B cell (primary cell): ENCODE results near the gene NFE2. TPM values are rescaled to one million over a fixed set of nuclear protein-coding genes. Genes with fewer than 3 reads are reported as not detected.

Experiments used
- ATAC-seq: fragments of 200-7000 bp; cut with Tn5 transposase; one replicate; pipeline ENCODE4 v1.10.0; 2021; ENCODE audit warnings: low read depth, mild to moderate bottlenecking, moderate number of reproducible peaks, moderate library complexity
- CTCF ChIA-PET: fragments of 350-600 bp; sonication (Branson Sonifier 250); formaldehyde crosslinking; loops from one replicate; lab custom pipeline; 2021; ENCODE audit warnings: antibody characterized with exemption, inconsistent platforms; lab: Charles Lee
- POLR2A ChIA-PET: fragments of 350-600 bp; sonication (Branson Sonifier 250); formaldehyde crosslinking; loops from one replicate; lab custom pipeline; 2021; ENCODE audit warnings: antibody characterized with exemption; lab: Charles Lee
- DNase-seq: peaks from one replicate; pipeline ENCODE4 v3.0.0; 2013
- H2AFZ ChIP-seq: 2 replicates; pipeline ENCODE4 v1.6.1; 2012; ENCODE audit warnings: mild to moderate bottlenecking, low read depth, low read length; ENCODE audit not compliant: insufficient read depth, poor library complexity, severe bottlenecking
- H3K27ac ChIP-seq, 2 donors: 1 replicate in 1 of 2; 2 replicates in 1 of 2; pipeline ENCODE4 v1.5.1; 2012 to 2013; ENCODE audit warnings: low read length in 2 of 2, mild to moderate bottlenecking in 2 of 2, moderate library complexity in 1 of 2
- H3K27me3 ChIP-seq, 4 experiments: fragments of 200-600 bp in 1 of 4; sonication (generic) in 1 of 4; replicated peaks in 1 of 4; 1 replicate in 2 of 4; 2 replicates in 2 of 4; pipeline versions ENCODE4 v1.6.1 to v1.7.0; 2013 to 2016; ENCODE audit warnings: low read length in 3 of 4, mild to moderate bottlenecking in 2 of 4, mixed read lengths in 1 of 4, moderate library complexity in 1 of 4; ENCODE audit not compliant: insufficient read depth in 4 of 4, control insufficient read depth in 3 of 4; ENCODE audit errors: control extremely low read depth in 1 of 4
- H3K36me3 ChIP-seq, 2 experiments: replicated peaks in 1 of 2; 1 replicate in 1 of 2; 2 replicates in 1 of 2; pipeline versions ENCODE4 v1.6.1 to v1.7.1; 2013; ENCODE audit warnings: low read length in 1 of 2; ENCODE audit not compliant: insufficient read depth in 2 of 2, control insufficient read depth in 1 of 2; ENCODE audit errors: control extremely low read depth in 1 of 2, extremely low read depth in 1 of 2
- H3K4me1 ChIP-seq, 2 donors: fragments of 200-600 bp in 1 of 2; sonication (generic) in 1 of 2; 1 replicate in 1 of 2; 2 replicates in 1 of 2; pipeline versions ENCODE4 v1.5.1 to v1.6.1; 2013 to 2017; ENCODE audit warnings: low read length in 2 of 2; ENCODE audit not compliant: control insufficient read depth in 2 of 2, insufficient read depth in 2 of 2
- H3K4me2 ChIP-seq: replicated peaks from 2 replicates; pipeline ENCODE3; 2012; ENCODE audit warnings: mild to moderate bottlenecking, low read depth, low read length; ENCODE audit not compliant: poor library complexity, severe bottlenecking
- H3K4me3 ChIP-seq, 5 experiments: fragments of 200-600 bp in 1 of 5; sonication (generic) in 1 of 5; 1 replicate in 3 of 5; 2 replicates in 2 of 5; pipeline versions ENCODE4 v1.5.1 to v1.7.0; 2011 to 2016; ENCODE audit warnings: low read length in 4 of 5, mild to moderate bottlenecking in 4 of 5, low read depth in 2 of 5, control low read depth in 1 of 5, moderate library complexity in 1 of 5; ENCODE audit not compliant: insufficient read depth in 1 of 5; ENCODE audit errors: control extremely low read depth in 1 of 5, extremely low read depth in 1 of 5
- H3K79me2 ChIP-seq: fragments of 200-600 bp; sonication (generic); one replicate; pipeline ENCODE4 v1.6.0; 2016; ENCODE audit warnings: low read length; ENCODE audit not compliant: control insufficient read depth, insufficient read depth
- H3K9ac ChIP-seq: fragments of 200-600 bp; sonication (generic); 2 replicates; pipeline ENCODE4 v1.6.1; 2017; ENCODE audit warnings: mild to moderate bottlenecking, low read length, moderate library complexity
- H3K9me3 ChIP-seq, 3 donors: one replicate each; pipeline versions ENCODE4 v1.6.1 to v1.7.1; 2013; ENCODE audit warnings: low read length in 2 of 3; ENCODE audit not compliant: control insufficient read depth in 2 of 3, insufficient read depth in 1 of 3; ENCODE audit errors: control extremely low read depth in 1 of 3
- H4K20me1 ChIP-seq: 2 replicates; pipeline ENCODE4 v1.6.0; 2012; ENCODE audit warnings: mild to moderate bottlenecking, low read length; ENCODE audit not compliant: insufficient read depth, control insufficient read depth, poor library complexity, severe bottlenecking
- H3K27ac Mint-ChIP-seq: one replicate; pipeline ENCODE4 v1.8.0; 2021; ENCODE audit warnings: mixed read lengths
- H3K27me3 Mint-ChIP-seq: one replicate; pipeline ENCODE4 v1.8.0; 2021; ENCODE audit warnings: mixed read lengths
- H3K4me1 Mint-ChIP-seq: one replicate; pipeline ENCODE4 v1.8.0; 2021; ENCODE audit warnings: mixed read lengths
- H3K4me3 Mint-ChIP-seq: one replicate; pipeline ENCODE4 v1.8.0; 2021; ENCODE audit warnings: mixed read lengths
- H3K9me3 Mint-ChIP-seq: one replicate; pipeline ENCODE4 v1.8.0; 2022; ENCODE audit warnings: mixed read lengths; ENCODE audit not compliant: insufficient read depth
- EZH2 ChIP-seq: IDR thresholded peaks from 2 replicates; pipeline ENCODE4 v1.6.1; 2012; ENCODE audit warnings: borderline replicate concordance, low read depth, mild to moderate bottlenecking, moderate library complexity, low read length; ENCODE audit not compliant: insufficient read depth, poor library complexity, severe bottlenecking
- WGBS: methylation state at CpG from one replicate; pipeline ENCODE4 v1.1.5; 2013; ENCODE audit warnings: missing lambda C conversion rate; ENCODE audit not compliant: insufficient coverage; 5-methylcytosine and 5-hydroxymethylcytosine counted together
- intact Hi-C: fragments of 100-400 bp; cut with micrococcal nuclease; formaldehyde crosslinking; loops from one replicate; pipeline ENCODE4 v1.10.0; 2022
- polyA plus RNA-seq: library from polyadenylated mRNA; depleted of rRNA; stranded (reverse); fragments of >200 nt; gene quantifications from 2 replicates; pipeline ENCODE4 v1.2.3, GENCODE V29; 2012
- total RNA-seq, 2 donors: library from RNA; stranded (reverse); fragments of 120-200 nt in 1 of 2; gene quantifications; 1 replicate in 1 of 2; 2 replicates in 1 of 2; pipeline versions ENCODE4 v1.2.3 to v1.2.4, GENCODE V29; 2013 to 2022
- TF ChIP-seq, protein P1 (sequence below): fragments of 200-600 bp; IDR thresholded peaks from one replicate; pipeline ENCODE4 v1.8.0; 2022; ENCODE audit warnings: antibody characterized with exemption, mild to moderate bottlenecking

NFE2 gene
- total and polyA plus RNA-seq, 2 donors (not counting 1 experiment from before 2014, with no cell fraction given): 0.60 TPM; not detected in 1

DNA sequence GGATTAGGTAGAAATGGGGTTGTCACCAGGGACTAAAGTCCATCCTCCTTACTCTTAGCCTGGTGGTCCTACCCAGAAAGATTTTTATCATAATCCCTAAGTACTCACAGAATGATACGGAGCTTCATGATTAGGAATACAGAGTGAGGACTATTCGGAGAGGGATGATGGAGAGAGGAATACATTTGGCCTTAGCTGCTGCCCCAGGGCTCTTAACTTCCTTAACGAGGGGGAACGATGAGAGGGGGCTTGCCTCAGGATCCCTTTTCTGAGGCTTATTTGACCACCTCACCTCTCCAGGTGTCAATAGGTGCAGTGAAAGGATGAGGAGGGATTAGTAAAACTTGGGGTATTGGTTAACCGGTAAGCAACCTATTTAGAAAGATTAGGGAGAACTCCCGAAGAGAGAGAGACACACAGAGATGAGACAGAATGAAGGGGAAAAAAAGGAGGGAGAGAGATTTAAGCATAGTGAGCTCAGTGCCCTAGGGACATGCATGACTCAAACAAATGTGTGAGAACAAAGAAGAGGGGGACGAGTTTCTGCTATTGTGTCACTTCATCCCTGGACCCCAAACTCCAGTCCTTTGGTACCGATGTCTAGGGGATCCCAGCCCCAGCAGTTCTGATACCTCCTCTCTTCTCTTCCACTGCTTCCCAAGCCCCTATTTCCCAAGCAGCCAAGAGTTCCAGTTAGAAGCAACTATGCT lies 1.1 kb downstream of the NFE2 start:
- Mint-ChIP-seq H3K4me1 (peaks cover 43% of the 10 kb centered on the region), H3K4me3 (no peak overlapping the region), H3K27me3 (peaks cover 55% of the 10 kb centered on the region), H3K9me3 (no peaks in the 10 kb centered on the region), H3K27ac (no peak overlapping the region)
- Histone ChIP-seq H3K9ac (no peak overlapping the region), H3K4me1 (peaks cover 39 to 44% of the 10 kb centered on the region in 2 donors), H2AFZ (no peak overlapping the region), H4K20me1 (no peaks in the 10 kb centered on the region), H3K27ac (no peak overlapping the region), H3K4me3 (peak overlapping the region in 1 of 5 experiments; percentile 58), H3K4me2 (no peak overlapping the region), H3K79me2 (no peaks in the 10 kb centered on the region), H3K36me3 (no peaks in the 10 kb centered on the region), H3K9me3 (peaks cover 0 to 5% (median 0%) of the 10 kb centered on the region in 3 donors), H3K27me3 (peaks cover 0 to 45% (median 30%) of the 10 kb centered on the region in 4 experiments)
- POLR2A ChIA-PET: interaction anchor here (0.7 to 1.7 kb wide), 2 partner anchors 20 to 23 kb away, joined by 5 to 6 read pairs; partner anchors contain the start of gene CBX5
- intact Hi-C loops: no loop called here
- no peak for DNase-seq
- CTCF ChIA-PET: interaction anchor here (1.0 to 3.2 kb wide), 8 partner anchors 8 to 69 kb away, joined by 3 to 17 read pairs (median 6); partner anchors contain the start of gene COPZ1
- TF ChIP-seq EZH2: no peak
- TF ChIP-seq, protein P1, sequence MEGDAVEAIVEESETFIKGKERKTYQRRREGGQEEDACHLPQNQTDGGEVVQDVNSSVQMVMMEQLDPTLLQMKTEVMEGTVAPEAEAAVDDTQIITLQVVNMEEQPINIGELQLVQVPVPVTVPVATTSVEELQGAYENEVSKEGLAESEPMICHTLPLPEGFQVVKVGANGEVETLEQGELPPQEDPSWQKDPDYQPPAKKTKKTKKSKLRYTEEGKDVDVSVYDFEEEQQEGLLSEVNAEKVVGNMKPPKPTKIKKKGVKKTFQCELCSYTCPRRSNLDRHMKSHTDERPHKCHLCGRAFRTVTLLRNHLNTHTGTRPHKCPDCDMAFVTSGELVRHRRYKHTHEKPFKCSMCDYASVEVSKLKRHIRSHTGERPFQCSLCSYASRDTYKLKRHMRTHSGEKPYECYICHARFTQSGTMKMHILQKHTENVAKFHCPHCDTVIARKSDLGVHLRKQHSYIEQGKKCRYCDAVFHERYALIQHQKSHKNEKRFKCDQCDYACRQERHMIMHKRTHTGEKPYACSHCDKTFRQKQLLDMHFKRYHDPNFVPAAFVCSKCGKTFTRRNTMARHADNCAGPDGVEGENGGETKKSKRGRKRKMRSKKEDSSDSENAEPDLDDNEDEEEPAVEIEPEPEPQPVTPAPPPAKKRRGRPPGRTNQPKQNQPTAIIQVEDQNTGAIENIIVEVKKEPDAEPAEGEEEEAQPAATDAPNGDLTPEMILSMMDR: no peak
- ATAC-seq: no peak
- WGBS: 0% methylated on average over 3 of the region's 8 CpGs

DNA sequence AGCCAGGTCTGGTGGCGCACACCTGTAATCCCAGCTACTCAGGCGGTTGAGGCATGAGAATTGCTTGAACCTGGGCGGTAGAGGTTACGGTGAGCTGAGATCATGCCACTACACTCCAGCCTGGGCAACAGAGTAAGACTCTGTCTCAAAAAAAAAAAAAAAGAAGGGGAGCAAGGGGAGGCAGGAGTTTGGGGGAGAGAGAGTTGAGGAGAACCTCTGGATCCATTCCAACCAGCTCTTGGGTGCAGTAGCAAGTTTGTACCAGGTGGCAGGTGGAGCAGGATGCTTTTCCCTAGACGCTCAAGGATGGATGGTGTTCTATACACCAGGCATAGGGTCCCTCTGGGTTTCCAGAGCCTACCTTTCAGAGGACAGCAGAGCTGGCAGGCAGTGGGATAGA lies 1.9 kb downstream of the NFE2 start:
- peaks cover 31 to 37% of the 10 kb centered on the region in 2 donors for H3K4me1 ChIP-seq
- peaks cover 35% of the 10 kb centered on the region for H3K4me1 Mint-ChIP-seq
- H2AFZ ChIP-seq: no peak overlapping the region
- H3K9me3 ChIP-seq: peaks cover 0 to 5% (median 0%) of the 10 kb centered on the region in 3 donors
- H3K79me2 ChIP-seq: no peaks in the 10 kb centered on the region
- H3K27ac Mint-ChIP-seq: no peak overlapping the region
- 56% methylated on average over 1 of the region's 5 CpGs for WGBS
- POLR2A ChIA-PET: interaction anchor here (0.7 to 1.7 kb wide), 2 partner anchors 19 to 23 kb away, joined by 5 to 6 read pairs; partner anchors contain the start of gene CBX5
- peaks cover 0 to 44% (median 30%) of the 10 kb centered on the region in 4 experiments for H3K27me3 ChIP-seq
- TF ChIP-seq EZH2: no peak
- TF ChIP-seq, protein P1: no peak
- H3K4me2 ChIP-seq: no peak overlapping the region
- no peaks in the 10 kb centered on the region for H4K20me1 ChIP-seq
- H3K27me3 Mint-ChIP-seq: peaks cover 50% of the 10 kb centered on the region
- H3K9me3 Mint-ChIP-seq: no peaks in the 10 kb centered on the region
- intact Hi-C loops: no loop called here
- H3K9ac ChIP-seq: no peak overlapping the region
- no peaks in the 10 kb centered on the region for H3K36me3 ChIP-seq
- H3K27ac ChIP-seq: no peak overlapping the region
- DNase-seq: no peak
- ATAC-seq: no peak
- H3K4me3 Mint-ChIP-seq: no peak overlapping the region
- peak overlapping the region in 1 of 5 experiments; percentile 58 for H3K4me3 ChIP-seq
- CTCF ChIA-PET: interaction anchor here (1.0 to 3.2 kb wide), 6 partner anchors 9 to 43 kb away, joined by 3 to 17 read pairs (median 4); partner anchors contain the start of gene COPZ1
